Ovary (tissue), 9 donors: ENCODE results near the gene SLC16A12. TPM values are rescaled to one million over a fixed set of nuclear protein-coding genes. Genes with fewer than 3 reads are reported as not detected.
A peak's percentile ranks its signal among the peaks of the same experiment; 100 is the strongest.

Experiments
- DNase-seq, 5 donors: peaks; one replicate each; pipeline ENCODE4 v3.0.0-alpha.2; 2019 to 2020
- H3K27ac ChIP-seq, 2 donors: fragments of 200-600 bp; one replicate each; pipeline versions ENCODE4 v1.5.1 to v1.8.0; 2019 to 2022
- H3K27me3 ChIP-seq: fragments of 200-600 bp; one replicate; pipeline ENCODE4 v1.8.0; 2022
- H3K36me3 ChIP-seq: fragments of 200-600 bp; sonication (generic); one replicate; pipeline ENCODE4 v1.5.1; 2019
- H3K4me1 ChIP-seq: one replicate; pipeline ENCODE4 v1.8.1; 2013; ENCODE audit warnings: mild to moderate bottlenecking, moderate library complexity; ENCODE audit not compliant: insufficient read depth
- H3K4me3 ChIP-seq: fragments of 200-600 bp; sonication (generic); one replicate; pipeline ENCODE4 v1.5.1; 2017
- H3K9me3 ChIP-seq, 2 donors: fragments of 200-600 bp in 1 of 2; sonication (generic) in 1 of 2; one replicate each; pipeline versions ENCODE4 v1.5.1 to v1.8.1; 2013 to 2019; ENCODE audit warnings: mild to moderate bottlenecking in 1 of 2, moderate library complexity in 1 of 2
- CTCF ChIP-seq, 3 donors: fragments of 450-650 bp in 2 of 3; fragments of 200-600 bp in 1 of 3; IDR thresholded peaks; one replicate each; pipeline versions ENCODE4 v1.5.1 to v1.8.0; 2016 to 2022; ENCODE audit warnings: antibody characterized with exemption in 3 of 3, mild to moderate bottlenecking in 1 of 3
- EP300 ChIP-seq: sonication (generic); formaldehyde crosslinking; IDR thresholded peaks from one replicate; pipeline ENCODE4 v1.6.1; 2017; ENCODE audit warnings: antibody characterized with exemption
- POLR2A ChIP-seq: fragments of 450-650 bp; IDR thresholded peaks from one replicate; pipeline ENCODE4 v1.6.1; 2017; ENCODE audit warnings: antibody characterized with exemption, mild to moderate bottlenecking, moderate library complexity
- WGBS, 3 donors: extraction: QIAGEN DNeasy Blood & Tissue Kit in 1 of 3; methylation state at CpG; one replicate each; pipeline versions ENCODE4 v1.1.5 to v1.1.7; 2013 to 2017; 5-methylcytosine and 5-hydroxymethylcytosine counted together
- intact Hi-C, 4 donors: fragments of 100-400 bp; cut with DNase I; formaldehyde crosslinking; loops; one replicate each; pipeline versions ENCODE4 v1.11.0 to v1.15.1; 2022 to 2023
- polyA plus RNA-seq, 2 donors: library from polyadenylated mRNA; stranded (reverse); fragments of 200-250 nt in 1 of 2; fragments of 350-450 nt in 1 of 2; fragmentation: Illumina TruSeq in 1 of 2; extraction: RNeasy Lipid Tissue Mini Kit (QIAGEN cat#74804) in 1 of 2; gene quantifications; one replicate each; pipeline ENCODE4 v1.2.3, GENCODE V29; 2013 to 2014
- total RNA-seq, 7 donors: library from RNA; depleted of rRNA in 2 of 7; stranded (reverse); fragments of >200 nt in 2 of 7; fragmentation: NEBNext Ultra II Directional in 3 of 7; extraction: Animal tissue kit (Norgen Biotek cat#: 25700) in 3 of 7; gene quantifications; one replicate each; pipeline versions ENCODE4 v1.1.0 to v1.2.4, GENCODE V29; 2016 to 2023
- donor health status: DM: no; HTN: no; CAD: no; lungs with moderate emphysema.
- donor health status: DM: no; HTN: no; CAD: no.
- donor health status: Bipolar disorder and iron deficiency.
- donor health status: DM: yes; HTN: yes; CAD: no.
- donor health status: DM: no; HTN: no; CAD: no.
- donor health status: DM: yes; HTN: yes; CAD: no.

Gene SLC16A12
- total and polyA plus RNA-seq, 9 donors, result 0.05 to 4.7 (median 1.1) TPM

GRCh38 chr10:89516149-89516832, 19.1 kb downstream of the SLC16A12 start:
- no peak overlapping the region for H3K4me3 ChIP-seq
- H3K9me3 ChIP-seq, result no peaks in the 10 kb centered on the region
- H3K27ac ChIP-seq, result no peak overlapping the region
- intact Hi-C loops, result no loop called here
- no peak for TF ChIP-seq POLR2A
- TF ChIP-seq EP300, result no peak
- TF ChIP-seq CTCF (IDR thresholded peaks at IDR 0.05), result no peak
- H3K4me1 ChIP-seq, result peaks cover 5% of the 10 kb centered on the region
- H3K36me3 ChIP-seq, result no peaks in the 10 kb centered on the region
- no peaks in the 10 kb centered on the region for H3K27me3 ChIP-seq
- 9 to 26% (median 11%) methylated on average over 7 of the region's 7 CpGs for WGBS, 3 donors
- DNase-seq, result peak; percentile 44 to 75 (median 60)

DNA sequence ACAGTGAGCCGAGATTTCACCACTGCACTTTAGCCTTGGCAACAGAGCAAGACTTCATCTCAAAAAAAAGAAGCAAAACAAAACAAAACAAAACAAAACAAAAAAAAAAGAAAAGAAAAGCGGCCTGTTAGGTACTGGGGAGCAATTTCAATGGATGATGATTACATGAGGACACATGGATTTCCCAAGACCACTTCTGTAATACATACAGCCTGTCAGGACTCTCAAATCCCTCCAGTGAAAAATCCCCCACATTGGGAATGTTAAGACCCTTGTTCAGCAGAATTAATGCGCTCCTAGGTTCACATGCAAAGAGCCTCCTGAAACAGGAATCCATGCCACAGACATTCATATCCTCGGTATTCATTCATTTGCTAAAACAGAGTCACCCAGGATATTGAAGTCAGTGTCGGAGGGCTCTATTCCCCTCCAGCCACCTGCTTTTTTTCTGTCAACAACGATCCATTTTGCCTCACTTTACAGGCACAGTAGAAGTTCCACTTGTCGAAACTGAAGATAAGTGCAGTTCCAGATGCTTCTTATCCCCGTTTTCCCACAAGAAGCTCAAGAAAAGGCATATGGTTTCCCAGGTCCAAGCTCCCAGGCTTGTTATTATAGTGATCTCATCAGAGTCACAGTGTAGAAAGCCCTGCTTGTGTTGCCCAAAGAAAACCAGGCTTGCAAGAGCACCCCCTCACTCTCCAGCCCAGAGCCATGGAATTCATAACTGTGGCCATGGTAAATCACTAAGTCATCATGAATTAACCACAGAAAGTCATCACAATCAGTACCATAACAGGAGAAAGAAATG, 20.2 kb downstream of the SLC16A12 start:
- Histone ChIP-seq H3K9me3 (no peaks in the 10 kb centered on the region), H3K36me3 (no peaks in the 10 kb centered on the region), H3K4me3 (no peak overlapping the region), H3K4me1 (peaks cover 5% of the 10 kb centered on the region), H3K27me3 (no peaks in the 10 kb centered on the region), H3K27ac (no peak overlapping the region)
- intact Hi-C loops, result no loop called here
- 40 to 50% (median 46%) methylated on average over 8 of the region's 8 CpGs for WGBS, 3 donors
- TF ChIP-seq CTCF (IDR thresholded peaks at IDR 0.05) (no peak), EP300 (no peak), POLR2A (no peak)
- no peak for DNase-seq

GRCh38 chr10:89513206-89513605, 22.2 kb downstream of the SLC16A12 start:
- Histone ChIP-seq H3K27ac (no peak overlapping the region), H3K27me3 (no peaks in the 10 kb centered on the region), H3K36me3 (no peaks in the 10 kb centered on the region), H3K4me1 (peaks cover 5% of the 10 kb centered on the region), H3K9me3 (no peaks in the 10 kb centered on the region), H3K4me3 (no peak overlapping the region)
- no peak for DNase-seq
- intact Hi-C loops, result no loop called here
- 84 to 85% (median 85%) methylated on average over 1 of the region's 1 CpG for WGBS, 3 donors
- no peak for TF ChIP-seq EP300
- TF ChIP-seq POLR2A, result no peak
- TF ChIP-seq CTCF (IDR thresholded peaks at IDR 0.05), result no peak

GRCh38 chr10:89505640-89506275, 29.6 kb downstream of the SLC16A12 start:
- intact Hi-C loops, result no loop called here
- Histone ChIP-seq H3K27ac (no peak overlapping the region), H3K4me3 (no peak overlapping the region), H3K36me3 (no peaks in the 10 kb centered on the region), H3K27me3 (no peaks in the 10 kb centered on the region), H3K4me1 (no peaks in the 10 kb centered on the region), H3K9me3 (no peaks in the 10 kb centered on the region)
- DNase-seq, result no peak
- WGBS, 3 donors, result 81 to 86% (median 86%) methylated on average over 13 of the region's 13 CpGs
- TF ChIP-seq EP300 (no peak), POLR2A (no peak), CTCF (IDR thresholded peaks at IDR 0.05) (no peak)
